ENCODE measurements around the gene HOXB3.

The HOXB3 gene

GRCh38 chr17:48625495-48626244, 35.6 kb upstream of the HOXB3 start:
- DNase-seq (ENCODE audit: low spot score) = no peak

- no peak for DNase-seq (ENCODE audit: low spot score)
These were observed 34.8 kb upstream of the HOXB3 start for GRCh38 chr17:48624544-48625494.

GRCh38 chr17:48624118-48624517, 34.1 kb upstream of the HOXB3 start:
- DNase-seq (ENCODE audit: low spot score) = no peak

- DNase-seq (ENCODE audit: low spot score) = no peak
These were observed 33.5 kb upstream of the HOXB3 start for GRCh38 chr17:48623583-48623982.

- DNase-seq (ENCODE audit: low spot score) = no peak
These were observed 32.8 kb upstream of the HOXB3 start for GRCh38 chr17:48622857-48623256.

GRCh38 chr17:48621410-48622392, 31.7 kb upstream of the HOXB3 start:
- no peak for DNase-seq (ENCODE audit: low spot score)

- DNase-seq (ENCODE audit: low spot score) = no peak
These were observed 30.6 kb upstream of the HOXB3 start for GRCh38 chr17:48620461-48621139.

- DNase-seq (ENCODE audit: low spot score) = no peak
These were observed 29.9 kb upstream of the HOXB3 start for GRCh38 chr17:48619826-48620449.

GRCh38 chr17:48618256-48618896, 28.3 kb upstream of the HOXB3 start:
- DNase-seq (ENCODE audit: low spot score) = peak; percentile 80

- no peak for DNase-seq (ENCODE audit: low spot score)
These were observed 27.6 kb upstream of the HOXB3 start for GRCh38 chr17:48617471-48618255.

- DNase-seq (ENCODE audit: low spot score) = no peak
These were observed 26.9 kb upstream of the HOXB3 start for GRCh38 chr17:48616717-48617470.

GRCh38 chr17:48615963-48616716, 26.1 kb upstream of the HOXB3 start:
- DNase-seq (ENCODE audit: low spot score) = no peak

GRCh38 chr17:48615047-48615962, 25.3 kb upstream of the HOXB3 start, which contains the start of gene HOXB8:
Gene HOXB8 (minus strand): TSS chr17:48615292. CDS start chr17:48614704, 588 bp downstream.
- DNase-seq (ENCODE audit: low spot score) = no peak

GRCh38 chr17:48613862-48614694, 24.0 kb upstream of the HOXB3 start:
- DNase-seq (ENCODE audit: low spot score) = no peak

- peak; percentile 34 for DNase-seq (ENCODE audit: low spot score)
These were observed 23.0 kb upstream of the HOXB3 start for GRCh38 chr17:48612854-48613691.

All from cerebellar cortex (tissue), 1 donor.